ENCODE data around the gene GH1. TPM values are rescaled to one million over a fixed set of nuclear protein-coding genes. Genes with fewer than 3 reads are reported as not detected.

The GH1 gene
- total and polyA plus RNA-seq, 2 donors (not counting 1 experiment from before 2014, with no cell fraction given): 1.7 to 2.3 TPM

- no peak overlapping the region for H3K4me3 ChIP-seq (ENCODE audit: control extremely low read depth in 1 of 5, extremely low read depth in 1 of 5, insufficient read depth in 1 of 5, low read depth in 2 of 5, low read length in 4 of 5)
- no peaks in the 10 kb centered on the region for H4K20me1 ChIP-seq (ENCODE audit: control insufficient read depth, insufficient read depth, low read length, poor library complexity, severe bottlenecking)
- no peaks in the 10 kb centered on the region for H3K36me3 ChIP-seq (replicated peaks in 1 of 2; ENCODE audit: control extremely low read depth in 1 of 2, control insufficient read depth in 1 of 2, extremely low read depth in 1 of 2, insufficient read depth in 2 of 2, low read length in 1 of 2)
- H3K9me3 Mint-ChIP-seq (ENCODE audit: insufficient read depth): no peaks in the 10 kb centered on the region
- 91% methylated on average over 13 of the region's 18 CpGs for WGBS (ENCODE audit: insufficient coverage)
- H3K79me2 ChIP-seq (ENCODE audit: control insufficient read depth, insufficient read depth, low read length): peaks cover 26% of the 10 kb centered on the region
- DNase-seq: no peak
- no peak overlapping the region for H3K27ac ChIP-seq (ENCODE audit: low read length in 2 of 2)
- peaks cover 58 to 94% of the 10 kb centered on the region in 2 donors for H3K4me1 ChIP-seq (ENCODE audit: control insufficient read depth in 2 of 2, insufficient read depth in 2 of 2, low read length in 2 of 2)
- H3K4me2 ChIP-seq (replicated peaks; ENCODE audit: low read depth, low read length, poor library complexity, severe bottlenecking): no peak overlapping the region
- peak overlapping the region; percentile 46 for H3K27ac Mint-ChIP-seq
- H3K4me1 Mint-ChIP-seq: peaks cover 48% of the 10 kb centered on the region
- no peak overlapping the region for H3K9ac ChIP-seq (ENCODE audit: low read length)
- H3K27me3 Mint-ChIP-seq: no peaks in the 10 kb centered on the region
- ChIA-PET POLR2A (interaction anchor here (0.9 to 3.0 kb wide), 6 partner anchors 18 to 71 kb away, joined by 3 to 21 read pairs (median 6); partner anchors contain the start of genes CD79B, GH1 and ICAM2), CTCF (interaction anchor here (0.9 to 14.6 kb wide), 18 partner anchors 17 to 184 kb away, joined by 3 to 504 read pairs (median 10); partner anchors contain the start of genes CD79B, CSHL1, ERN1 and GH1)
- ATAC-seq (ENCODE audit: low read depth): no peak
- no peak overlapping the region for H2AFZ ChIP-seq (ENCODE audit: insufficient read depth, low read depth, low read length, poor library complexity, severe bottlenecking)
- H3K9me3 ChIP-seq (ENCODE audit: control extremely low read depth in 1 of 3, control insufficient read depth in 2 of 3, insufficient read depth in 1 of 3, low read length in 2 of 3): no peaks in the 10 kb centered on the region
- intact Hi-C loops (cut with micrococcal nuclease): loop anchor here (5.0 kb wide), 1 partner anchor 183 kb away; the partner anchor contains the start of gene ERN1
- no peak for TF ChIP-seq EZH2 (IDR thresholded peaks at IDR 0.05; ENCODE audit: borderline replicate concordance, insufficient read depth, low read depth, low read length, poor library complexity, severe bottlenecking)
- TF ChIP-seq CTCF (IDR thresholded peaks at IDR 0.05): no peak
- no peak overlapping the region for H3K4me3 Mint-ChIP-seq
- no peaks in the 10 kb centered on the region for H3K27me3 ChIP-seq (replicated peaks in 1 of 4; ENCODE audit: control extremely low read depth in 1 of 4, control insufficient read depth in 3 of 4, insufficient read depth in 4 of 4, low read length in 3 of 4)
Measured at GRCh38 chr17:63949576-63950250, 31.1 kb upstream of the GH1 start.

- H3K4me3 Mint-ChIP-seq: no peak overlapping the region
- WGBS (ENCODE audit: insufficient coverage): 90% methylated on average over 9 of the region's 9 CpGs
- peak overlapping the region; percentile 37 for H3K27ac Mint-ChIP-seq
- TF ChIP-seq CTCF (IDR thresholded peaks at IDR 0.05): no peak
- no peak for TF ChIP-seq EZH2 (IDR thresholded peaks at IDR 0.05; ENCODE audit: borderline replicate concordance, insufficient read depth, low read depth, low read length, poor library complexity, severe bottlenecking)
- H3K27me3 Mint-ChIP-seq: no peaks in the 10 kb centered on the region
- H3K9ac ChIP-seq (ENCODE audit: low read length): no peak overlapping the region
- H4K20me1 ChIP-seq (ENCODE audit: control insufficient read depth, insufficient read depth, low read length, poor library complexity, severe bottlenecking): no peaks in the 10 kb centered on the region
- no peak overlapping the region for H3K4me2 ChIP-seq (replicated peaks; ENCODE audit: low read depth, low read length, poor library complexity, severe bottlenecking)
- CTCF ChIA-PET: interaction anchor here (0.7 to 14.6 kb wide), 8 partner anchors 19 to 184 kb away, joined by 3 to 504 read pairs (median 37); partner anchors contain the start of genes CD79B, CSHL1, GH1 and ICAM2
- no peak for ATAC-seq (ENCODE audit: low read depth)
- no peak overlapping the region for H3K27ac ChIP-seq (ENCODE audit: low read length in 2 of 2)
- intact Hi-C loops (cut with micrococcal nuclease): no loop called here
- no peak overlapping the region for H2AFZ ChIP-seq (ENCODE audit: insufficient read depth, low read depth, low read length, poor library complexity, severe bottlenecking)
- H3K9me3 ChIP-seq (ENCODE audit: control extremely low read depth in 1 of 3, control insufficient read depth in 2 of 3, insufficient read depth in 1 of 3, low read length in 2 of 3): no peaks in the 10 kb centered on the region
- H3K4me1 Mint-ChIP-seq: peaks cover 44% of the 10 kb centered on the region
- no peak overlapping the region for H3K4me3 ChIP-seq (ENCODE audit: control extremely low read depth in 1 of 5, extremely low read depth in 1 of 5, insufficient read depth in 1 of 5, low read depth in 2 of 5, low read length in 4 of 5)
- POLR2A ChIA-PET: interaction anchor here (0.8 to 3.0 kb wide), 3 partner anchors 17 to 30 kb away, joined by 5 to 21 read pairs (median 5); partner anchors contain the start of gene GH1
- peaks cover 26% of the 10 kb centered on the region for H3K79me2 ChIP-seq (ENCODE audit: control insufficient read depth, insufficient read depth, low read length)
- no peaks in the 10 kb centered on the region for H3K36me3 ChIP-seq (replicated peaks in 1 of 2; ENCODE audit: control extremely low read depth in 1 of 2, control insufficient read depth in 1 of 2, extremely low read depth in 1 of 2, insufficient read depth in 2 of 2, low read length in 1 of 2)
- no peaks in the 10 kb centered on the region for H3K9me3 Mint-ChIP-seq (ENCODE audit: insufficient read depth)
- DNase-seq: no peak
- peaks cover 47 to 88% of the 10 kb centered on the region in 2 donors for H3K4me1 ChIP-seq (ENCODE audit: control insufficient read depth in 2 of 2, insufficient read depth in 2 of 2, low read length in 2 of 2)
- H3K27me3 ChIP-seq (replicated peaks in 1 of 4; ENCODE audit: control extremely low read depth in 1 of 4, control insufficient read depth in 3 of 4, insufficient read depth in 4 of 4, low read length in 3 of 4): no peaks in the 10 kb centered on the region
Measured at GRCh38 chr17:63948521-63948920, 29.9 kb upstream of the GH1 start.
